GM21723 (cell line): ENCODE measurements around the gene RANBP3.
"Not testable (repeated sequence)": the region's sequence is repeated elsewhere in the genome, so short reads cannot be mapped to it uniquely, and the experiment has no call there.

Experiments
- ATAC-seq: cut with Tn5 transposase; IDR thresholded peaks from one replicate; pipeline ENCODE4 v1.9.1; 2021; ENCODE audit warnings: mild to moderate bottlenecking, moderate library complexity; ENCODE audit not compliant: unreplicated experiment

The RANBP3 gene

GRCh38 chr19:5988517-5989387, 10.8 kb upstream of the RANBP3 start:
- ATAC-seq, result no peak

- no peak for ATAC-seq
Measured at GRCh38 chr19:5987077-5987818, 9.3 kb upstream of the RANBP3 start.

- ATAC-seq, result not testable (repeated sequence)
Measured at GRCh38 chr19:5985837-5986236, 7.9 kb upstream of the RANBP3 start.

GRCh38 chr19:5985098-5985783, 7.3 kb upstream of the RANBP3 start:
- no peak for ATAC-seq

- no peak for ATAC-seq
Measured at GRCh38 chr19:5984600-5984999, 6.7 kb upstream of the RANBP3 start.

- ATAC-seq, result no peak
Measured at GRCh38 chr19:5983367-5983955, 5.5 kb upstream of the RANBP3 start.

GRCh38 chr19:5978606-5979552, 939 bp upstream of the RANBP3 start:
- no peak for ATAC-seq

GRCh38 chr19:5977222-5977784, 637 bp downstream of the RANBP3 start:
- ATAC-seq, result peak; percentile 7

GRCh38 chr19:5976768-5977167, 1.2 kb downstream of the RANBP3 start:
- ATAC-seq, result no peak

- ATAC-seq, result no peak
Measured at GRCh38 chr19:5975388-5975728, 2.6 kb downstream of the RANBP3 start.

- ATAC-seq, result no peak
Measured at GRCh38 chr19:5974721-5975387, 3.1 kb downstream of the RANBP3 start.

GRCh38 chr19:5973867-5974635, 3.9 kb downstream of the RANBP3 start:
- ATAC-seq, result no peak

GRCh38 chr19:5973376-5973775, 4.6 kb downstream of the RANBP3 start:
- ATAC-seq, result no peak

- ATAC-seq, result no peak
Measured at GRCh38 chr19:5972355-5972731, 5.6 kb downstream of the RANBP3 start.

GRCh38 chr19:5971714-5972354, 6.1 kb downstream of the RANBP3 start:
- ATAC-seq, result no peak

GRCh38 chr19:5969476-5969875, 8.5 kb downstream of the RANBP3 start:
- ATAC-seq, result no peak

GRCh38 chr19:5968431-5969373, 9.2 kb downstream of the RANBP3 start:
- no peak for ATAC-seq
